ENCODE measurements around the gene RBM38. TPM values are rescaled to one million over a fixed set of nuclear protein-coding genes. Genes with fewer than 3 reads are reported as not detected.

Gene RBM38
- total RNA-seq, 2 donors from 2014 or later = 41.3 to 43.1 TPM

- H3K36me3 ChIP-seq = peaks cover 4% of the 10 kb centered on the region
- H3K9me3 ChIP-seq = no peaks in the 10 kb centered on the region
- H3K9ac ChIP-seq (ENCODE audit: low read depth in 2 of 2, low read length in 2 of 2) = no peak overlapping the region
- H3K27me3 ChIP-seq = no peaks in the 10 kb centered on the region
- peaks cover 4% of the 10 kb centered on the region for H3K4me1 ChIP-seq
- intact Hi-C loops (cut with DNase I) = loop anchor here (10.0 kb wide), 1 partner anchor 217 kb away; no protein-coding TSS in a partner anchor
- no peak overlapping the region for H3K4me3 ChIP-seq
- TF ChIP-seq CTCF (IDR thresholded peaks at IDR 0.05) = no peak
- no peak overlapping the region for H3K27ac ChIP-seq
- no peak for DNase-seq
Observed at GRCh38 chr20:57378107-57378506, 13.1 kb upstream of the RBM38 start.

GRCh38 chr20:57378646-57379262, 12.4 kb upstream of the RBM38 start:
- no peak overlapping the region for H3K4me3 ChIP-seq
- peaks cover 4% of the 10 kb centered on the region for H3K36me3 ChIP-seq
- TF ChIP-seq CTCF (IDR thresholded peaks at IDR 0.05) = no peak
- peaks cover 6% of the 10 kb centered on the region for H3K4me1 ChIP-seq
- H3K27me3 ChIP-seq = no peaks in the 10 kb centered on the region
- DNase-seq = no peak
- intact Hi-C loops (cut with DNase I) = loop anchor here (10.0 kb wide), 1 partner anchor 216 kb away; no protein-coding TSS in a partner anchor
- H3K27ac ChIP-seq = no peak overlapping the region
- no peak overlapping the region for H3K9ac ChIP-seq (ENCODE audit: low read depth in 2 of 2, low read length in 2 of 2)
- no peaks in the 10 kb centered on the region for H3K9me3 ChIP-seq

- no peak overlapping the region for H3K4me3 ChIP-seq
- H3K9me3 ChIP-seq = no peaks in the 10 kb centered on the region
- H3K36me3 ChIP-seq = peaks cover 2% of the 10 kb centered on the region
- H3K27ac ChIP-seq = no peak overlapping the region
- H3K4me1 ChIP-seq = peaks cover 6% of the 10 kb centered on the region
- intact Hi-C loops (cut with DNase I) = loop anchor here (10.0 kb wide), 1 partner anchor 216 kb away; no protein-coding TSS in a partner anchor
- H3K9ac ChIP-seq (ENCODE audit: low read depth in 2 of 2, low read length in 2 of 2) = no peak overlapping the region
- TF ChIP-seq CTCF (IDR thresholded peaks at IDR 0.05) = no peak
- H3K27me3 ChIP-seq = no peaks in the 10 kb centered on the region
- no peak for DNase-seq
Observed at GRCh38 chr20:57379263-57379647, 11.9 kb upstream of the RBM38 start.

- no peak overlapping the region for H3K9ac ChIP-seq (ENCODE audit: low read depth in 2 of 2, low read length in 2 of 2)
Observed at GRCh38 chr20:57380081-57380750, 11.0 kb upstream of the RBM38 start.

More at GRCh38 chr20:57380081-57380750, 11.0 kb upstream of the RBM38 start:
- Histone ChIP-seq H3K27me3 (no peaks in the 10 kb centered on the region), H3K4me1 (peaks cover 9% of the 10 kb centered on the region), H3K4me3 (no peak overlapping the region), H3K27ac (no peak overlapping the region), H3K9me3 (no peaks in the 10 kb centered on the region), H3K36me3 (no peaks in the 10 kb centered on the region)
- TF ChIP-seq CTCF (IDR thresholded peaks at IDR 0.05) = no peak
- intact Hi-C loops (cut with DNase I) = loop anchor here (2.0 kb wide), 1 partner anchor 113 kb away; no protein-coding TSS in a partner anchor
- no peak for DNase-seq
